Colonic mucosa (tissue), 4 donors: Measurements from ENCODE around the gene ZNF770. TPM values are rescaled to one million over a fixed set of nuclear protein-coding genes. Genes with fewer than 3 reads are reported as not detected.

Experiments
- DNase-seq: peaks from one replicate; pipeline ENCODE4 v3.0.0-alpha.2; 2020
- H3K27ac ChIP-seq: fragments of 200-600 bp; one replicate; pipeline ENCODE4 v1.8.0; 2021
- H3K27me3 ChIP-seq: fragments of 200-600 bp; one replicate; pipeline ENCODE4 v1.8.0; 2021
- H3K36me3 ChIP-seq: fragments of 200-600 bp; one replicate; pipeline ENCODE4 v1.8.0; 2021
- H3K4me1 ChIP-seq: fragments of 200-600 bp; one replicate; pipeline ENCODE4 v1.8.0; 2021; ENCODE audit warnings: mild to moderate bottlenecking
- H3K4me3 ChIP-seq: fragments of 200-600 bp; one replicate; pipeline ENCODE4 v1.8.0; 2021
- H3K9ac ChIP-seq, 2 donors: one replicate each; pipeline ENCODE4 v1.7.0; 2013; ENCODE audit warnings: control low read depth in 2 of 2, low read depth in 2 of 2, low read length in 2 of 2
- H3K9me3 ChIP-seq: fragments of 200-600 bp; one replicate; pipeline ENCODE4 v1.8.0; 2021
- intact Hi-C: fragments of 100-400 bp; cut with DNase I; formaldehyde crosslinking; loops from one replicate; pipeline ENCODE4 v1.14.1; 2022
- total RNA-seq, 2 donors: library from RNA; stranded (reverse); fragmentation: NEBNext Ultra II Directional in 1 of 2; extraction: Animal tissue kit (Norgen Biotek cat#: 25700) in 1 of 2; gene quantifications; one replicate each; pipeline ENCODE4 v1.2.1, GENCODE V29; 2021
- TF ChIP-seq, protein P1 (sequence below): fragments of 200-600 bp; IDR thresholded peaks from one replicate; pipeline ENCODE4 v1.8.0; 2022; ENCODE audit warnings: antibody characterized with exemption, mild to moderate bottlenecking
- donor health status: healthy.
- donor health status: DM: no; HTN: no; CAD: no.
- donor health status: DM: no; HTN: no; CAD: no.

Gene ZNF770
- total RNA-seq, 2 donors from 2014 or later = 29.1 to 31.9 TPM

GRCh38 chr15:35003928-35004327, 15.8 kb upstream of the ZNF770 start:
- no peak for DNase-seq
- Histone ChIP-seq H3K36me3 (no peaks in the 10 kb centered on the region), H3K4me1 (no peaks in the 10 kb centered on the region), H3K9me3 (no peaks in the 10 kb centered on the region), H3K4me3 (no peak overlapping the region), H3K9ac (no peak overlapping the region), H3K27ac (no peak overlapping the region), H3K27me3 (no peaks in the 10 kb centered on the region)
- intact Hi-C loops = no loop called here
- TF ChIP-seq, protein P1, sequence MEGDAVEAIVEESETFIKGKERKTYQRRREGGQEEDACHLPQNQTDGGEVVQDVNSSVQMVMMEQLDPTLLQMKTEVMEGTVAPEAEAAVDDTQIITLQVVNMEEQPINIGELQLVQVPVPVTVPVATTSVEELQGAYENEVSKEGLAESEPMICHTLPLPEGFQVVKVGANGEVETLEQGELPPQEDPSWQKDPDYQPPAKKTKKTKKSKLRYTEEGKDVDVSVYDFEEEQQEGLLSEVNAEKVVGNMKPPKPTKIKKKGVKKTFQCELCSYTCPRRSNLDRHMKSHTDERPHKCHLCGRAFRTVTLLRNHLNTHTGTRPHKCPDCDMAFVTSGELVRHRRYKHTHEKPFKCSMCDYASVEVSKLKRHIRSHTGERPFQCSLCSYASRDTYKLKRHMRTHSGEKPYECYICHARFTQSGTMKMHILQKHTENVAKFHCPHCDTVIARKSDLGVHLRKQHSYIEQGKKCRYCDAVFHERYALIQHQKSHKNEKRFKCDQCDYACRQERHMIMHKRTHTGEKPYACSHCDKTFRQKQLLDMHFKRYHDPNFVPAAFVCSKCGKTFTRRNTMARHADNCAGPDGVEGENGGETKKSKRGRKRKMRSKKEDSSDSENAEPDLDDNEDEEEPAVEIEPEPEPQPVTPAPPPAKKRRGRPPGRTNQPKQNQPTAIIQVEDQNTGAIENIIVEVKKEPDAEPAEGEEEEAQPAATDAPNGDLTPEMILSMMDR = no peak

- H3K4me1 ChIP-seq = no peaks in the 10 kb centered on the region
- TF ChIP-seq, protein P1 = no peak
- H3K27me3 ChIP-seq = no peaks in the 10 kb centered on the region
- no peak overlapping the region for H3K9ac ChIP-seq
- no peaks in the 10 kb centered on the region for H3K9me3 ChIP-seq
- no peak for DNase-seq
- intact Hi-C loops = no loop called here
- H3K27ac ChIP-seq = no peak overlapping the region
- no peak overlapping the region for H3K4me3 ChIP-seq
- no peaks in the 10 kb centered on the region for H3K36me3 ChIP-seq
Measured at GRCh38 chr15:35000511-35000910, 12.4 kb upstream of the ZNF770 start.

GRCh38 chr15:34999906-35000305, 11.8 kb upstream of the ZNF770 start:
- intact Hi-C loops = no loop called here
- Histone ChIP-seq H3K9ac (no peak overlapping the region), H3K27me3 (no peaks in the 10 kb centered on the region), H3K9me3 (no peaks in the 10 kb centered on the region), H3K4me1 (no peaks in the 10 kb centered on the region), H3K27ac (no peak overlapping the region), H3K4me3 (no peak overlapping the region), H3K36me3 (no peaks in the 10 kb centered on the region)
- TF ChIP-seq, protein P1 = no peak
- no peak for DNase-seq

DNA sequence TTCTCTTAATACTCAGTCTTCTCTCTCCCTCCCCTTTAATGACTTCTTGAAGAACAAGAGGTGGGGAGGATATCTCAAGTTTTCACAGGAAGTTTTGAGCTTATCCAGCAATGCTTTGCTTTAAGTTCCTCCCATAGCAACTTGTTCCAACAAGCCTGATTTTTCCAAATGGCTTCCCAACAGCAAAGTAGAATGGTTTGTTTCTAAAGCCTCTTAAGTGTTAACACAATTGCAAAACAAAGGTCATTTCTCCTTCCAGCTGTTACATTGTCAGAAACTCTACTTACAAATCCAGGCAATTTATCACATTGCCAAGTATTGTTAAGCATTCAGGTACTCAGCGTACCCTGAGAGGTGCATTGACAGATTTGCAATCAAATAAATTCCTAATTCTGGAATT, 6.8 kb upstream of the ZNF770 start:
- Histone ChIP-seq H3K9ac (no peak overlapping the region), H3K36me3 (no peaks in the 10 kb centered on the region), H3K27ac (no peak overlapping the region), H3K4me1 (no peaks in the 10 kb centered on the region), H3K4me3 (no peak overlapping the region), H3K9me3 (no peaks in the 10 kb centered on the region), H3K27me3 (no peaks in the 10 kb centered on the region)
- no peak for DNase-seq
- TF ChIP-seq, protein P1 = no peak
- intact Hi-C loops = no loop called here

DNA sequence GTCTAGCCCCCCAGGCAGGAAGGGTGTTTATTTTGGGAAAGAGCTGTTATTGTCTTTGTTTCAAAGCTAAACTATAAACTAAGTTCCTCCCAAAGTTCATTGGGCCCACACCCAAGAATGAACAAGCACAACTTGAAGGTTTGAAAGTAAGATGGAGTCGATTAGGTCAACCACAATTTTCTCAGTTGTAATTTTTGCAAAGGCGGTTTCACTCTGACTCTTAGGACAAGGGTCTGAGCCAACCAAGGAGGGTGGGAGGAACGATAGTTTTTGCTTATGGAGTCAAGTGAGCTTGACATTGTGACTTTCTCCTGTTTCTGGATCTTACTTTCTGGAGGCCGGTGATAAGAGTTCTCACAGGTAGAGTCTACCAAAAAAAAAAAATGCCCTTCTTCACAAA, 5.8 kb upstream of the ZNF770 start:
- H3K27ac ChIP-seq = no peak overlapping the region
- no peak overlapping the region for H3K4me3 ChIP-seq
- no peaks in the 10 kb centered on the region for H3K27me3 ChIP-seq
- TF ChIP-seq, protein P1 = no peak
- H3K9me3 ChIP-seq = no peaks in the 10 kb centered on the region
- H3K36me3 ChIP-seq = no peaks in the 10 kb centered on the region
- H3K9ac ChIP-seq = no peak overlapping the region
- intact Hi-C loops = no loop called here
- H3K4me1 ChIP-seq = no peaks in the 10 kb centered on the region
- DNase-seq = no peak

- Histone ChIP-seq H3K9me3 (no peaks in the 10 kb centered on the region), H3K9ac (no peak overlapping the region), H3K4me1 (no peaks in the 10 kb centered on the region), H3K36me3 (no peaks in the 10 kb centered on the region), H3K27ac (no peak overlapping the region), H3K4me3 (no peak overlapping the region), H3K27me3 (no peaks in the 10 kb centered on the region)
- TF ChIP-seq, protein P1 = no peak
- DNase-seq = no peak
- intact Hi-C loops = no loop called here
Measured at GRCh38 chr15:34993412-34993811, 5.3 kb upstream of the ZNF770 start.
